GM12801 (cell line): ENCODE measurements around the gene PCED1B.

ENCODE experiments used
- TF ChIP-seq, protein P1 (sequence below): IDR thresholded peaks from one replicate; pipeline ENCODE4 v1.5.1; 2011; ENCODE audit warnings: control low read depth; ENCODE audit not compliant: insufficient read length; ENCODE audit errors: extremely low read depth

PCED1B gene

DNA sequence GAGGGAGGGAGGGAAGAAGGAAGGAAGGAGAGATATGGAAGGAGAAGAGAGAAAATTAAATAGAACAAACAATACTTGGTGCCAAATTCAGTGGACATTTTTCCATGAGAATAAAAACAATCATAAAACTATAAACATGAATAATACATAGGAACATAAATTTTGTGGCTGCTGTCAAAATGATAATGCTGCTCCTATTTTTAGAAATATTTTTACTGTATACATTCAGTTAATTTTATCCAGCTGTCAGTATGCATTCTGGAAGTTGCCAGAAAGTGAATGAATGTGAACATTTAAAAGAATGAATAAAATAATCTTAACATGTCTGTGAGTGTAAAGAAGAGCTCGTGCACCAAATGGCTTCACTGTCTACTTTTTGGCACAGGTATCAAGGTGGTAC lies 13.9 kb upstream of the PCED1B start:
- TF ChIP-seq, protein P1, sequence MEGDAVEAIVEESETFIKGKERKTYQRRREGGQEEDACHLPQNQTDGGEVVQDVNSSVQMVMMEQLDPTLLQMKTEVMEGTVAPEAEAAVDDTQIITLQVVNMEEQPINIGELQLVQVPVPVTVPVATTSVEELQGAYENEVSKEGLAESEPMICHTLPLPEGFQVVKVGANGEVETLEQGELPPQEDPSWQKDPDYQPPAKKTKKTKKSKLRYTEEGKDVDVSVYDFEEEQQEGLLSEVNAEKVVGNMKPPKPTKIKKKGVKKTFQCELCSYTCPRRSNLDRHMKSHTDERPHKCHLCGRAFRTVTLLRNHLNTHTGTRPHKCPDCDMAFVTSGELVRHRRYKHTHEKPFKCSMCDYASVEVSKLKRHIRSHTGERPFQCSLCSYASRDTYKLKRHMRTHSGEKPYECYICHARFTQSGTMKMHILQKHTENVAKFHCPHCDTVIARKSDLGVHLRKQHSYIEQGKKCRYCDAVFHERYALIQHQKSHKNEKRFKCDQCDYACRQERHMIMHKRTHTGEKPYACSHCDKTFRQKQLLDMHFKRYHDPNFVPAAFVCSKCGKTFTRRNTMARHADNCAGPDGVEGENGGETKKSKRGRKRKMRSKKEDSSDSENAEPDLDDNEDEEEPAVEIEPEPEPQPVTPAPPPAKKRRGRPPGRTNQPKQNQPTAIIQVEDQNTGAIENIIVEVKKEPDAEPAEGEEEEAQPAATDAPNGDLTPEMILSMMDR = no peak

DNA sequence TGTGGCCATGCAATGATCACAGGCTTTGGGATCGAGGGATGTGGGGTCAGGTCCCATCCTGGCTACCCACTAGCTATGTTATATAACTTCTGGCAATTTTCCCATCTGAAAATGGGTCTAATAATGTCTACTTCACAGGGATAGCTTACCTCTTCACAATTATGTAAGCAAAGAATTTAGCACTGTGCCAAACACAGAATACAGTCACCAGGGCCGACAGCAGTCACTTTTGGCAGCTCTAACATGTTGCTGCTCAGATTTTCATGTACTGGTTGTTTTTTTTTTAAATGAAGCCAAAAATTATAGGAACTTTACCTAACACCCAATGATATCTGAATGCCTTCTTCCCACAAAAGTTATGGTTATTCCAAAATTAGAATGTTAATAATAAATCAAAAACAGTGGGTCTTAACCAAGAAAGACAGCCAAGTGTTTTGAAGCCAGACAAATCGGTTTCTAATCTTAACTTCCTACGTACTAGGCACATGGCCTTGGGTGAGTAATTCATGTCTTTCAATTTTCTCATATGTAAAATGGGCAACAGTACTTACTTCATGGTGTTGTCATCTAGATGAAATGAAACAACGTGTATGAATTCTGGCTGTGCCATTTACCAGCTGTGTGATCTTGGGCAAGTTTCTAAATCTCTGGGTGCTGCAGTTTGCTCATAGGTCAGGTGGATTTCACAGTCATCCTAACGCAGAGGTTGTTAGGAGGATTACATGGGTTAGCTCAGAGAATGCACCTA lies 13.0 kb upstream of the PCED1B start:
- TF ChIP-seq, protein P1 = no peak

DNA sequence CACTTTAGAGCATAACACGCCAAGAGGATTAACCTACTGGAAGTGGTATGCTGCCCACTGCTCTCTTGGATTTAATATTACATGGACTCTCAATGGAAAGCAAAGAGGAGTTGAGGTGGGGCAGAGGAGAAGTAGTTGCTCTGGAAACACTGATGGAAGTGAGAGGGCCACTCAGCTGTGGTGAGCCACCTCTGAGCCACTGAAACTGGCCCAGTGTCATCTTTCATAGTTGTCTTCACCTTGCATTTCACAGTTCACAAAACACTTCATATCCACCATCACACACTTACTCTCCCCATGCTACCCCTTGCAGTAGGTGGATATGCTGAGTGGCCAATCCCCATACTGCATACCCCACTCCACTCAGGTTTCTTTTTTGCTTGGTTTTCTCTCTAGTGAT lies 12.2 kb upstream of the PCED1B start:
- TF ChIP-seq, protein P1 = no peak

DNA sequence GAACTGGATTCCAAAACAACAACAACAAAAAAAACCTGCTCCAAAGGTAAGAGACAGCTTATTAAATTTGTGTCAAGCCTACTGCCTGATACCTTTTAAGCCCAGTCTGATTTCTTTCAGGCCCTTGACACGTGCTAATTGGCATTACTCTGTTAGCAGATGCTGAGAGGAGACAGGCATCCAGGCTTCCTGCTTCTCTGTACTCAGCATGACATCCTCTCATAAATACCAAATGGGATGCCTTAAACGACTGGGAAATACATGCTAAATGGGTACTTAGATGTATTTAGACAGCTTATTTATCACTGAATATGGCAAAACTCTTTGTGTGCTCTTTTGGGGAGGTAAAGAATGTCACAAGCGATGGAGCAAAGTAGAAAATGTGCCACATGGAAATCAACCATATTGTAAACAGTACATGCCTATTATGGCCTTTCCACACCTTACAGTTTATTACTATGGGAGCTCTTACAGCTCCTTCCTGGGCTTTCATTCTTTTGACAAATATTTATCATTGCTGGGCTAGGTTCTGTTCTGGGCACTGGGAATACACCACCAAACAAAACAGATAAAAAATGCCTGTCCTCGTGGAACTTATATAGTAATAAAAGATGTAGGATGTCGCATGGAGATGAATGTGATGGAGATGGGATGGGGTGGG lies 11.5 kb upstream of the PCED1B start:
- TF ChIP-seq, protein P1 = no peak

DNA sequence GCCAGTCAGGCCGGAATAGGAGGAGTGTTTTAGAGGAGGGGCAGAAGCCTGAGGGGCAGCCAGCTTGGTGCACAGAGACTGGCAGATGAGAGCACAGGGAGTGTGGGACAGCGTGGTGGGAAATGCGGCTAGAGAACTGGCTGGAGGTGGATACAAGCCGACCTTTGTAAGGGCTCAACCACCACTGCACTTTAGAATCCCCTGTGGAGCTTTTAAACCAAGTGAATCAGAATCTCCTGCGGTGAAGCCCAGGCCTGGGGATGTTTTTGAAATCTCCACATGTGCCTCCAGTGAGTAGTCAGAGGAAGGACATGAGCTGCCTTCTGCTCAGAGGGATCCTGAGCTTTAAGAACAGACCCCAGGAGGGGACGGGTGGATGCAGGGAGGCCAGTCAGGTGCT lies 10.9 kb upstream of the PCED1B start:
- TF ChIP-seq, protein P1 = no peak

DNA sequence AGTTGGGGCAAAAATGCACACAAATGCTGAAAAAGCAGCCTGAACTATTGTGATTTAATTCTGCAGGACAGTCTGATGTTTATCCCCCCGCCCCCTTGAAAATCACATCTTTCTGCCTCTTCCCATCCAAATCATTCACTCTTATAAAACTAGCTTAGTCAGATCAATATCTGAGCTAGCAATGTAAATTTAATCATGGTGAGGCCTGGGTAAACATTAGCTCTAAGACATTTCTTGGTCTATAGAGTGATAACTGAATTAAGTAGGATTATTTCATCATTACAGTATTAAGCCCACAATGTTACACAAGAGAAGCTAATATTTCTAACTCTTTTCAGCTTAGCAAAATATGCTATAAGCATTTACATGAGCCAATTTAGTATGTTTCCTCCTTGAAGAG lies 9.1 kb upstream of the PCED1B start:
- TF ChIP-seq, protein P1 = no peak

DNA sequence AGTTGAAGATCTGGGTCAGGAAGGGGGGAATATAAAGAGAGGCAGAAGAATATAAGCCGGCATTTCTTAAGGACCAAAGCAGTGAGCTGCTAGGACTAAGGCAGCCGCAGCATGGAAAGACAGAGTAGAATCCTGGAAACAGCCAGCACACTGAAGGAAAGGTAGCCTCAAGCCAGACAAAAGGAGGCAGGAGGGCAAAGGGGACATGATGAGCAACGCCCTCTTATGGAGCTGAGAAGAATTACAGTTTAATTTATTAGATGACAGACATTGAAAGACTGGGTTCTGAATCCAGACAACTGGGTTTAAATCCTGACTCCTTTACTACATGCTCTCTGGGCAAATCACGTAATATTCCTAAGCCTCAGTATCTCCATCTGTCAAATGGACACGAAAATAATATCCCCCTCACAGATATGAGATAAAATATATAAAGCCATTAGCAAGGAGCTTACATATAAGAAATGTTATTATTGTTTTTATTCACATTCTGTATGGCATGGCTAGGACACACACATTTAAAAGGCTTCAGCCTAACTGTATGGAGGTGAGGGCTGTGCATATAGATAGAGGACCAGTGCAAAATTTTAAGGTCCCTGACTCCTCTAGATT lies 8.1 kb upstream of the PCED1B start:
- TF ChIP-seq, protein P1 = no peak
